ENCODE measurements around the gene ZNRF3. TPM values are rescaled to one million over a fixed set of nuclear protein-coding genes. Genes with fewer than 3 reads are reported as not detected.
A peak's percentile ranks its signal among the peaks of the same experiment; 100 is the strongest.

The ZNRF3 gene
- total and polyA plus RNA-seq, 11 donors, result 1.8 to 9.2 (median 6.2) TPM

- intact Hi-C loops (cut with DNase I), result no loop called here
- Histone ChIP-seq H3K27me3 (peaks cover 0 to 2% (median 0%) of the 10 kb centered on the region in 9 donors), H3K27ac (peak overlapping the region in 4 of 12 donors; percentile 10 to 35 (median 28)), H3K4me3 (peak overlapping the region in 8 of 12 donors; percentile 17 to 47 (median 36)), H3K4me1 (peaks cover 0 to 24% (median 11%) of the 10 kb centered on the region in 12 donors), H3K9me3 (no peaks in the 10 kb centered on the region), H3K36me3 (no peaks in the 10 kb centered on the region)
- WGBS, 4 donors, result 64 to 72% (median 65%) methylated on average over 4 of the region's 4 CpGs
- TF ChIP-seq CTCF (IDR thresholded peaks at IDR 0.05) (no peak), POLR2A (IDR thresholded peaks at IDR 0.05) (no peak)
- peak in 1 of 5 donors; percentile 36 for DNase-seq
- ATAC-seq, result peak in 1 of 4 donors; percentile 56
These were observed 93.7 kb downstream of the ZNRF3 start for GRCh38 chr22:28977060-28977459.

GRCh38 chr22:28977481-28977971 lies 94.2 kb downstream of the ZNRF3 start:
- DNase-seq (no peak), ATAC-seq (peak; percentile 30 to 77 (median 76))
- peak overlapping the region in 4 of 12 donors; percentile 10 to 35 (median 28) for H3K27ac ChIP-seq
- intact Hi-C loops (cut with DNase I), result no loop called here
- WGBS, 4 donors, result 17 to 33% (median 25%) methylated on average over 5 of the region's 5 CpGs
- peak overlapping the region in 8 of 12 donors; percentile 17 to 47 (median 36) for H3K4me3 ChIP-seq
- H3K9me3 ChIP-seq, result no peaks in the 10 kb centered on the region
- peaks cover 0 to 2% (median 0%) of the 10 kb centered on the region in 9 donors for H3K27me3 ChIP-seq
- TF ChIP-seq CTCF (IDR thresholded peaks at IDR 0.05) (peak in 2 of 12 donors; percentile 10 to 13), POLR2A (IDR thresholded peaks at IDR 0.05) (no peak)
- peaks cover 0 to 24% (median 11%) of the 10 kb centered on the region in 12 donors for H3K4me1 ChIP-seq
- no peaks in the 10 kb centered on the region for H3K36me3 ChIP-seq

- Histone ChIP-seq H3K4me1 (peaks cover 0 to 24% (median 11%) of the 10 kb centered on the region in 12 donors), H3K4me3 (peak overlapping the region in 8 of 12 donors; percentile 17 to 47 (median 36)), H3K9me3 (no peaks in the 10 kb centered on the region), H3K36me3 (no peaks in the 10 kb centered on the region), H3K27me3 (peaks cover 0 to 2% (median 0%) of the 10 kb centered on the region in 9 donors), H3K27ac (peak overlapping the region in 4 of 12 donors; percentile 10 to 35 (median 28))
- peak in 3 of 5 donors; percentile 10 to 64 (median 36) for DNase-seq
- intact Hi-C loops (cut with DNase I), result no loop called here
- TF ChIP-seq CTCF (IDR thresholded peaks at IDR 0.05) (no peak), POLR2A (IDR thresholded peaks at IDR 0.05) (no peak)
- WGBS, 4 donors, result 29 to 53% (median 46%) methylated on average over 6 of the region's 6 CpGs
- peak in 3 of 4 donors; percentile 66 to 86 (median 75) for ATAC-seq
These were observed 94.8 kb downstream of the ZNRF3 start for GRCh38 chr22:28978158-28978557.

- Histone ChIP-seq H3K27ac (no peak overlapping the region), H3K4me3 (no peak overlapping the region), H3K4me1 (peaks cover 0 to 24% (median 11%) of the 10 kb centered on the region in 12 donors), H3K9me3 (no peaks in the 10 kb centered on the region), H3K27me3 (peaks cover 0 to 2% (median 0%) of the 10 kb centered on the region in 9 donors), H3K36me3 (no peaks in the 10 kb centered on the region)
- TF ChIP-seq CTCF (IDR thresholded peaks at IDR 0.05) (no peak), POLR2A (IDR thresholded peaks at IDR 0.05) (no peak)
- intact Hi-C loops (cut with DNase I), result no loop called here
- 83 to 89% (median 85%) methylated on average over 4 of the region's 4 CpGs for WGBS, 4 donors
- ATAC-seq (no peak), DNase-seq (no peak)
These were observed 95.8 kb downstream of the ZNRF3 start for GRCh38 chr22:28978863-28979796.
